Stimulated activated CD4-positive, alpha-beta T cell treated with anti-CD3 and anti-CD28 coated beads, TNF-alpha, amount 100 ng/mL, for 4 hours (primary cell): Measurements from ENCODE around the gene PRR19.

Source experiments
- DNase-seq, 3 experiments: peaks; one replicate each; pipeline ENCODE4 v3.0.0-alpha.2; 2020; ENCODE audit warnings: low read depth in 3 of 3

The PRR19 gene

DNA sequence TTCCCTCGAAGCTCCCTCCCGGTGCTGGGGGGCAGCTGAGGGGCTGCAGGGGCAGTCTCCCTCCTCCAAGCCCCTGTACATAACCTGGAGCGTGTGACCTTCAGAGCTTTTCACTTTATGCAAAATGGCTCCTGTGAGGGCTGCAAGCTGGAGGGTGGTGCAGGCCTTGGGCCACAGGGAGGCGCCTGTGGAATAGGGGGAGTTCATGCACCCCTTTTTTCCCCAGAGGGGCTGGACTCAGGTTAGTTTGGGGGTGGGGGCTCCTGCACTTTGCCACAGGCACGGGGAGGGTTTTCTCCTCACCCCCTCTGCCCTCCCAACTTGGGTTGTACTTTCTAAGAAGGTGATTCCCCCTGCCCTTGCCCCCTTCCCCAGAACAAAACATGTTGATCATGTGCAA, 6.6 kb upstream of the PRR19 start:
- DNase-seq, result no peak

DNA sequence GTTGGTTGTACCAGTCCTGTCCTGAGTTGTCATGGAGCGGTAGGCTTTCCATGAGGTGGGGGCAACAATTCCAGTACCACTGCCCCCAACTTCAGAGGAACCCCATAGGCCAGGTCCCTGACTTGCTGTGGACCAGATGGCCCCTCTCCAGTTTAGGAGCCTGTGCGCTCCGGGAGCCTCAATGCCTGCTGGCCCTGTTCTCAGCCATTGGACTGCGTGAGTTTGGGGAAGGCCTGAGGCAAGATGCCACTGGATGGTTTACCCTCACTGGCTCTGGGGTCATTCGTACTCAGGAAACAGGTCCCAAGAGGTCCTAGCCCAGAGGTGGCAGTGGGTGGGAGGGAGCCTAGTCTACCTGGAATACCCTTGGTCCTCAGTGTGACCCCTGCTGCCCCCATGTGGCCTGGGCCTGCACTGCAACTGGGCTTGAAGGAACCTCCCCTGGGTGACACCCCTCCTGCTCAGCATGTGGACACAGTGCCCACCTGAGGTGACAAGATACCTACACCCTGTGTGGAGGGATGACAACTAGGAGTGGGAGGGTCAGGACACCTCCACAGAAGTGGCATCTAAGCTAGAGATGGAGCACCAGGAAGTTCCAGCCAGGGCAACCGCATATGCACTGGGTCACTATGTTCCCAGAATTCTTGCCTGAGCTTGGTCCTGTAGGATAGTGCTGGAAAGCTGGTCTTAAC, 6.0 kb upstream of the PRR19 start:
- DNase-seq, result peak; percentile 79 to 87 (median 82)

GRCh38 chr19:42297039-42297438, 4.9 kb upstream of the PRR19 start:
- no peak for DNase-seq

DNA sequence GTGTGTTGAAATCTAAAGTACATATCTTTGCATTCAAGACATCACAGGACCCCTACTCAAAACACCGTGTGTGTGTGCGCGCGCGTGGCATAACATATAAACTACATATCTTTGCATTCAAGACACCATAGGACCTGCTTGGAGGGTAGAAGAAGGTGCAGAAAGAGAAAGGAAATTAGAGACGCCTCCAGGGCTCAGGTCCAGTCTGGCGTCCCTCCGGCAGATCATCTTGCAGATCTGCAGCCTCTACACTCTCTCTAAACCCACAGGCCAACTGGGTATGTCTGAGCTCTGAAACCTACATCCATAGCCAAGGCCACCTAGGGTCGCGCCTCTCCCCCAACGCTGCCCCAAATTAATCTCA, 1.2 kb downstream of the PRR19 start:
- no peak for DNase-seq

- DNase-seq, result no peak
These were observed 1.9 kb downstream of the PRR19 start for GRCh38 chr19:42303876-42304275.

DNA sequence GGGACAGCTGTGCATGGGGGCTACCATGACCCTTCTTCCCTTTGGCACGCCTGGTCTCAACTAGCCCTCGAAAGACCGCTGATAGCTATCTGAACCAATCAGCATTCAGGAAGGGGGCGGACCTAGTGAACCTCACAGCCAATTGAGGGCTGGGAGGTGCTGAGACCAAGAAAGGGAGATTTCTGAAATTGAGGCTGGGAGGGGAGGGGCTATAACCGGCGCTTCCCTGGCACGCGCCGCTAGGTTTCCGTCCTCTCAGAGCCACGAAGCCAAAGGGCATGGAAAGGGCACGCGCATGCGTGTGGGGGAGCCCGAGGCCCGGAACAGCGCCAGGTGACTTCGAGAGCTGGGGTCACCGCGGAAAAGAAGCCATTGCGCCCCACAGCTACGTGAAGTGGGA, 4.7 kb downstream of the PRR19 start:
- no peak for DNase-seq

- no peak for DNase-seq
These were observed 7.8 kb downstream of the PRR19 start for GRCh38 chr19:42309686-42310085.

DNA sequence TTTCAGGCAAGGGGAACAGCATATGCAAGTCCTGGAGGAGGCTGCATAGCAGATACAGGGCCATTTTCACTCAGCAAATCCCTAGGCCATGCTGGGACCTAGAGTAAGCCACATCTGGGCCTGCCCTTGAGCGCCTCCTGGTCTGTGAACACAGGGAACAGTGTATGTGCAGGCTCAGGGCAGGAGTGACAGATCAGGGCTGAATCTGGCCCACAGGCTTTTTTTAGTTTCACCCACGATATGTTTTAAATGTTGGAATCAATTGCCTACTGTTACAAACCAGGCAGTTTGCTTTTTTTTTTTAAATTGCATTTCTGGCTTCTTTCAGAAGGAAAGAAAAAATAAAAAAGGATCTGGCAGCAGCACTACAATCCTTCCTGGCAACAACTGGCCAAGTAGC, 9.7 kb downstream of the PRR19 start:
- DNase-seq, result no peak

GRCh38 chr19:42312370-42312769, 10.4 kb downstream of the PRR19 start:
- DNase-seq, result no peak

- DNase-seq, result no peak
These were observed 11.3 kb downstream of the PRR19 start, which contains the start of gene TMEM145 for GRCh38 chr19:42313096-42313839. Gene TMEM145 (plus strand): TSS chr19:42313309. CDS start chr19:42313377, 68 bp downstream.

GRCh38 chr19:42313840-42314755, 12.2 kb downstream of the PRR19 start:
- DNase-seq, result no peak

GRCh38 chr19:42315024-42315423, 13.1 kb downstream of the PRR19 start:
- DNase-seq, result no peak

DNA sequence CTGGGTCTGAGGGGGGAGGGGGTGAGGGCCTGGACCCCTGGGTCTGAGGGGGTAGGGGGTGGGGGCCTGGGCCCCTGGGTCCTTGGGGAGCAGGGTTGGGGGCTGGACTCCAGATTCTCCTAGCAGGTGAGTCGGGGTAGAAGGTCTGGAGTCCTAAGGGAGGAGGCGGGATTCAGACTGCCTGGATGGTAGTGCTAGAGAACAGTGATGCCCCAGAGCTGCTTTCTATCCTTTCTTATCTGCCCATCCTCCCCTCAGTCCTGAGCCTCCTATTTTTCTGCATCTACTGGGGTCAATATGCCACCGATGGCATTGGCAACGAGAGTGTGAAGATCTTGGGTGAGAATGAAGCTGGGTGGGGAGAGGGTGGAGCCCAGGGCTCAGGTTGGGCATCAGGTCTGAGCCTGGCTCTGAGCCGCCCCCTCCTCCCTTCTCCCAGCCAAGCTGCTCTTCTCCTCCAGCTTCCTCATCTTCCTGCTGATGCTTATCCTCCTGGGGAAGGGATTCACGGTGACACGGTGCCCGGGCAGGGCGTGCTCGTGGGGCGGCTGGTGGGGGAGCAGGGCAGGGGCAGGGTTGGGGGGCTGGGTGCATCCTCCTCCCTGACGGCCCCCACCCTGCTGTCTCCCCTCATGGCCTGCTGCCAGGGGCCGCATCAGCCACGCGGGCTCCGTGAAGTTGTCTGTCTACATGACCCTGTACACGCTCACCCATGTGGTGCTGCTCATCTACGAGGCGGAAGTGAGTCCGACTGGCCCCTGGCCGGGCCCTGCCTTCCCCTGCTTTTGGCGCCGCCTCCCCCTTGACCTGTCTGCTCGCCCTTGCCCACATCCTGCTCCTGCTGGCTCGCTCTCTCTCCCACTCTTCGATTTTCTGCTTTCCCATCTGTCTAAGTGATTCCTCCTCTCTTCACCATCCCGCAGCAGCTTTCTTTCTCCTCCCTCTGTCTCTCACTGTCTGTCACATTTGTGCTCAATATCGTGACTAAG, 14.6 kb downstream of the PRR19 start:
- DNase-seq, result no peak

DNA sequence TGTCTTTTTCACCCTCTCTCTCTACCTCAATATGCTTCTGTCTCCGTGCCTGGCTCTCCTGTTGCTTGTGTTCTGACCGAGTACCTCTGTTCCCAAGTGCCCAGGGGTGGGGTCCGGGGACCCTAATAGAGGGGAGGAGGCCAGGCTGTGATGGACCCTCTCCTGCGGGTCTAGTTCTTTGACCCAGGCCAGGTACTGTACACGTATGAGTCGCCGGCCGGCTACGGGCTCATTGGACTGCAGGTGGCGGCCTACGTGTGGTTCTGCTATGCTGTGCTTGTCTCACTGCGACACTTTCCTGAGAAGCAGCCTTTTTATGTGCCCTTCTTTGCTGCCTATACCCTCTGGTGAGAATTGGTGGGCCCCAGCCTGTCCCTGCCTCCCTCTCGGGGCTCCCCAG, 15.6 kb downstream of the PRR19 start:
- no peak for DNase-seq

- no peak for DNase-seq
These were observed 20.4 kb downstream of the PRR19 start for GRCh38 chr19:42322305-42322704.

DNA sequence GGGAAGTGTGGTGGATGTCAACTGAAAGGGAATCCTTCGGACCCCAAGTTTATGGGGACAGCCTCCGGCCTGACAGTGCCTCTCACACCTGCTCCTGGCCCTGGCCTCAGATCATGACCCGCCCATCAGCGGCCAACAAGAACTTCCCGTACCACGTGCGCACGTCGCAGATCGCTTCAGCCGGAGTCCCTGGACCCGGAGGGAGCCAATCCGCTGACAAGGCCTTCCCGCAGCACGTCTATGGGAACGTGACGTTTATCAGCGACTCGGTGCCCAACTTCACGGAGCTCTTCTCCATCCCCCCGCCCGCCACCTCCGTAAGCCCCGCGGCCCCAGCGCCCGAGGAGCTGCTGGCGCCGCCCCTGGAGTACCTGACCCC, 21.5 kb downstream of the PRR19 start:
- no peak for DNase-seq

GRCh38 chr19:42323852-42324654, 22.1 kb downstream of the PRR19 start:
- no peak for DNase-seq

DNA sequence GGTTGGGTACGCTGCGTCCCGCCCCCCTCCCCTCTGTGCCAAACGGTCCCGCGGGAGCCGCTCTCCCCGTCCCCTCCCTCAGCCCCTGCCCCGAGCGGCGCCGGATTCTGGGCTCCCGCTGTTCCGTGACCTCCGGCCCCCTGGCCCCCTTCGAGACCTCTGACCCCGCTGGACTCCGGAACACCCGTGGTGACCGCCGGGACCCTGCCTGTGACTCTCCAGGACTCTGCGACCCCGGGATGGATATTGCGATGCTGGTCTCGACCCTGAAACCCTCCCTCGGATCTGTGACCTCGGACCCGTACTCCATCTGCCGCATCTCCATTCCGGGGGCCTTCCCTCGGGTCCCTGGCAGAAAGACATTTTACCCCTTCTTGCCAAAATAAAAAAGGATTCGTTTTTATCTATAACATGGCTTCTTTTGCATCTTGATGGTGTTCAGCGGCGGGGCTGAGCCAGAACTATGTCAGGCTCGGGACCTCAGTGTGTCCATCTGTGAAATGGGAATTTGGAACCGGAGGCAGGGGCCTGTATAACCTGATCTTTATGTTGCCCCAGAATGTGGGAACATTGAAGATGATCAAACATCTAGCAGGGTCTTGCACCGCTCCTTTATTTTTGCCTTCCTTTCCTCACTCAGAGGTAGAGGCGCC, 22.8 kb downstream of the PRR19 start:
- DNase-seq, result no peak

DNA sequence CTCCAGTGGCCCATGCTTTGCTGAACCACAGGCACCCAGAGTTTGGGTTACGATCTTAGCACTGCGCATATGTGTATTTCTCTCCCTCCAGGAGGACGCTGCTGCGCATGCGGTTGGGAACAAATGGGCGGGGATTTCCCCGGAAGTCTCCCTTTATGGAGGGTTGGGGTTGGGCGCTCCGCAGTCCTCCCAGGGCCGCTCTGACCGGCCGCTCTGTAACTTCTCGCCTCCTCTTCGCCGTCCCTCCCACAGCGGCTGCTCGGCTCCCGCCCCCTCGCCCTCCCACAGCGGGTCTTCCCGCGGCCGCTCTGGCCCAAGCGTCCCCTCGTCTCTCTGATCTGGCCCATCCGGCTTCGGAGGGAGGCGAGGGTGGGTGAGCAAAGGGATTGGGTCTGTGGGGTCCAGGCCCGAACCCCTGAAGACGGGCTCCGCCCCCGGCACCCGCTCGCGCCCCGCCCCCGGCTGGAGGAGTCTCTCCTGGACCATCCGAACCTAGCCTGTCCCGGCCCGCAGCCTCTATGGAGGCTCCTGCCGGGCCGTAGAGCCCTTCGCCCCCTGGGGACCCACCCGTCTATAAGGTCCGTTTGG, 23.5 kb downstream of the PRR19 start, which contains the start of gene MEGF8:
Gene MEGF8 (plus strand): TSS at position 328 of the 588 bp plus-strand sequence. CDS start 609 bp downstream, outside the sequence.
- peak; percentile 96 to 97 (median 96) for DNase-seq
